Hindlimb muscle (tissue), 1 donor: Measurements from ENCODE around the gene YKT6. TPM values are rescaled to one million over a fixed set of nuclear protein-coding genes. Genes with fewer than 3 reads are reported as not detected.

Experiments
- DNase-seq: peaks from one replicate; pipeline ENCODE4 v3.0.0-alpha.2; 2013
- polyA plus RNA-seq: library from polyadenylated mRNA; unstranded; fragments of 120-200 nt; gene quantifications from one replicate; pipeline ENCODE4 v1.2.1, GENCODE V29; 2013; ENCODE audit not compliant: insufficient read length

YKT6 gene
- polyA plus RNA-seq, 1 donor: 72.1 TPM

GRCh38 chr7:44261240-44261639 lies 60.5 kb downstream of the YKT6 start:
- no peak for DNase-seq

- no peak for DNase-seq
Observed at GRCh38 chr7:44262031-44262430, 61.3 kb downstream of the YKT6 start.

GRCh38 chr7:44263326-44264082 lies 62.7 kb downstream of the YKT6 start:
- DNase-seq: no peak

Other genes starting within 250 kb of the YKT6 start
- gene SPDYE1, start 203.1 kb upstream of the YKT6 start, polyA plus RNA-seq: 2.3 TPM
- 43.5 TPM for gene DBNL, start 156.3 kb upstream of the YKT6 start, polyA plus RNA-seq
- gene PGAM2, start 135.4 kb upstream of the YKT6 start, polyA plus RNA-seq: 319 TPM
- 23.8 TPM for gene POLM, start 118.4 kb upstream of the YKT6 start, polyA plus RNA-seq
- 72.1 TPM for gene AEBP1, start 96.6 kb upstream of the YKT6 start, polyA plus RNA-seq
- gene POLD2, start 77.4 kb upstream of the YKT6 start, polyA plus RNA-seq: 85.2 TPM
- gene MYL7, start 59.6 kb upstream of the YKT6 start, polyA plus RNA-seq: 5.1 TPM
- gene GCK, start 11.5 kb upstream of the YKT6 start, polyA plus RNA-seq: 7.1 TPM
- gene CAMK2B, start 124.6 kb downstream of the YKT6 start, polyA plus RNA-seq: 17.7 TPM